Stomach (tissue), 9 donors: Measurements from ENCODE around the gene MYO5A. TPM values are rescaled to one million over a fixed set of nuclear protein-coding genes. Genes with fewer than 3 reads are reported as not detected.

ENCODE experiments used
- DNase-seq, 2 donors: peaks; one replicate each; pipeline versions ENCODE4 v3.0.0 to v3.0.0-alpha.2; 2013 to 2019
- H3K27ac ChIP-seq, 5 donors: fragments of 200-600 bp in 4 of 5; sonication (generic) in 4 of 5; one replicate each; pipeline ENCODE4 v1.5.1; 2013 to 2019; ENCODE audit warnings: mild to moderate bottlenecking in 1 of 5, moderate library complexity in 1 of 5
- H3K27me3 ChIP-seq, 3 donors: fragments of 200-600 bp; sonication (generic); one replicate each; pipeline ENCODE4 v1.5.1; 2017 to 2019; ENCODE audit warnings: mixed run types in 1 of 3
- H3K36me3 ChIP-seq, 4 donors: fragments of 200-600 bp; sonication (generic); 1 replicate in 3 of 4; 2 replicates in 1 of 4; pipeline ENCODE4 v1.5.1; 2016 to 2019
- H3K4me1 ChIP-seq, 4 donors: fragments of 200-600 bp; sonication (generic); one replicate each; pipeline ENCODE4 v1.5.1; 2016 to 2019
- H3K4me3 ChIP-seq, 4 donors: fragments of 200-600 bp; sonication (generic) in 3 of 4; one replicate each; pipeline ENCODE4 v1.5.1; 2016 to 2019; ENCODE audit warnings: mild to moderate bottlenecking in 1 of 4
- H3K9me3 ChIP-seq, 4 donors: fragments of 200-600 bp; sonication (generic); one replicate each; pipeline ENCODE4 v1.5.1; 2016 to 2019
- EP300 ChIP-seq: sonication (generic); formaldehyde crosslinking; IDR thresholded peaks from one replicate; pipeline ENCODE4 v1.6.1; 2017; ENCODE audit warnings: antibody characterized with exemption
- POLR2A ChIP-seq, 4 donors: fragments of 450-650 bp; IDR thresholded peaks; one replicate each; pipeline ENCODE4 v1.6.1; 2016; ENCODE audit warnings: antibody characterized with exemption in 4 of 4, control low read depth in 2 of 4, mild to moderate bottlenecking in 1 of 4, moderate library complexity in 1 of 4
- POLR2AphosphoS5 ChIP-seq, 3 donors: sonication (generic); formaldehyde crosslinking; IDR thresholded peaks; one replicate each; pipeline ENCODE4 v1.6.1; 2016; ENCODE audit warnings: antibody characterized with exemption in 3 of 3
- WGBS, 5 donors: extraction: QIAGEN DNeasy Blood & Tissue Kit in 3 of 5; methylation state at CpG; one replicate each; pipeline versions ENCODE4 v1.1.5 to v1.1.7; 2013 to 2018; 5-methylcytosine and 5-hydroxymethylcytosine counted together
- intact Hi-C: fragments of 100-400 bp; cut with DNase I; formaldehyde crosslinking; loops from one replicate; pipeline ENCODE4 v1.15.1; 2023; ENCODE audit warnings: low total_unique reads
- polyA plus RNA-seq, 3 donors: library from polyadenylated mRNA; stranded (reverse); fragments of 200-250 nt; gene quantifications; one replicate each; pipeline ENCODE4 v1.2.3, GENCODE V29; 2013
- total RNA-seq, 5 donors: library from RNA; depleted of rRNA; stranded (reverse); fragments of >200 nt; gene quantifications; one replicate each; pipeline versions ENCODE4 v1.1.0 to v1.2.3, GENCODE V29; 2014 to 2016
- TF ChIP-seq, protein P1 (sequence below), 7 experiments: fragments of 450-650 bp in 4 of 7; fragments of 200-600 bp in 3 of 7; sonication (generic) in 3 of 7; IDR thresholded peaks; one replicate each; pipeline ENCODE4 v1.5.1; 2016 to 2019; ENCODE audit warnings: antibody characterized with exemption in 7 of 7, control low read depth in 2 of 7, mild to moderate bottlenecking in 1 of 7
- donor health status: healthy with polysubstance abuse.
- donor health status: Bipolar disorder and iron deficiency.
- donor health status: healthy.

Gene MYO5A
- total and polyA plus RNA-seq, 8 donors: 1.2 to 26.2 (median 12.0) TPM

DNA sequence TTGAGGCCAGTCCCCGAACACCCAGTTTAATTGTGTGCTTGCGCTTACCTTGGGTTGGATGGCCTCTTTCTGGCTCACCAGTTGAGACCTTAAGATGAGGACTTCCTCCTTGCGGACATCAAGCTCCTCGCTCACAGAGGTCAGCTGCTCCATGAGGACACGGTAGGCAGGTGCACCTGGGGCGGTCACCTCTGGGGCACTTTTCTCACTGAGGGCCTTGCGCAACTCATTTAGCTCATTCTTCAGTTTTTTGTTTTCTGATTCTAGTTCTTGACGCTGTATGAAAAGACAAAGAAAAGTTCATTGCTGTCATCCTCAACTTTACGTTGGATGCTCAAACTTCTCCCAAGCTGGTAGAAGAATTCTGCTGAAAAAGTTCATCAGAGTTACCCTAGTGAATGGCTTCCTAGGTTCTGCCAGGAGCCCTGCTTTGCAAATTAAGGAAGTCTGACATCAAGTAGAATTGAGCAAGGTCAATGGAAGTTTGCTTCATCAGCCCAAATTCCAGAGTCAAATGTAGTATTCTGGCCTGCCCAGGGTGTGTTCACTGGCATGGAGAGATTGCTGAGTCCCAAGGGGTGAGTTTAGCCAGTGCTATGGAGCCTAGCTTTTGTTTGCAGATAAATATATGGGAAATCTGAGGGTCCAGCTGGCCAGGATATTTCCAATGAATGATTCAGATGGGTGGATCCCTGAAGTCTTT, 177.3 kb downstream of the MYO5A start:
- no peaks in the 10 kb centered on the region for H3K9me3 ChIP-seq
- H3K4me1 ChIP-seq: no peaks in the 10 kb centered on the region
- H3K4me3 ChIP-seq: no peak overlapping the region
- no peak for DNase-seq
- H3K27me3 ChIP-seq: no peaks in the 10 kb centered on the region
- H3K36me3 ChIP-seq: peaks cover 6 to 63% (median 55%) of the 10 kb centered on the region in 4 donors
- no peak overlapping the region for H3K27ac ChIP-seq
- WGBS, 5 donors: 92 to 97% (median 97%) methylated on average over 9 of the region's 9 CpGs
- intact Hi-C loops: no loop called here
- TF ChIP-seq, protein P1, sequence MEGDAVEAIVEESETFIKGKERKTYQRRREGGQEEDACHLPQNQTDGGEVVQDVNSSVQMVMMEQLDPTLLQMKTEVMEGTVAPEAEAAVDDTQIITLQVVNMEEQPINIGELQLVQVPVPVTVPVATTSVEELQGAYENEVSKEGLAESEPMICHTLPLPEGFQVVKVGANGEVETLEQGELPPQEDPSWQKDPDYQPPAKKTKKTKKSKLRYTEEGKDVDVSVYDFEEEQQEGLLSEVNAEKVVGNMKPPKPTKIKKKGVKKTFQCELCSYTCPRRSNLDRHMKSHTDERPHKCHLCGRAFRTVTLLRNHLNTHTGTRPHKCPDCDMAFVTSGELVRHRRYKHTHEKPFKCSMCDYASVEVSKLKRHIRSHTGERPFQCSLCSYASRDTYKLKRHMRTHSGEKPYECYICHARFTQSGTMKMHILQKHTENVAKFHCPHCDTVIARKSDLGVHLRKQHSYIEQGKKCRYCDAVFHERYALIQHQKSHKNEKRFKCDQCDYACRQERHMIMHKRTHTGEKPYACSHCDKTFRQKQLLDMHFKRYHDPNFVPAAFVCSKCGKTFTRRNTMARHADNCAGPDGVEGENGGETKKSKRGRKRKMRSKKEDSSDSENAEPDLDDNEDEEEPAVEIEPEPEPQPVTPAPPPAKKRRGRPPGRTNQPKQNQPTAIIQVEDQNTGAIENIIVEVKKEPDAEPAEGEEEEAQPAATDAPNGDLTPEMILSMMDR (IDR thresholded peaks at IDR 0.05): no peak
- no peak for TF ChIP-seq EP300
- TF ChIP-seq POLR2AphosphoS5 (IDR thresholded peaks at IDR 0.05): no peak
- no peak for TF ChIP-seq POLR2A (IDR thresholded peaks at IDR 0.05)

DNA sequence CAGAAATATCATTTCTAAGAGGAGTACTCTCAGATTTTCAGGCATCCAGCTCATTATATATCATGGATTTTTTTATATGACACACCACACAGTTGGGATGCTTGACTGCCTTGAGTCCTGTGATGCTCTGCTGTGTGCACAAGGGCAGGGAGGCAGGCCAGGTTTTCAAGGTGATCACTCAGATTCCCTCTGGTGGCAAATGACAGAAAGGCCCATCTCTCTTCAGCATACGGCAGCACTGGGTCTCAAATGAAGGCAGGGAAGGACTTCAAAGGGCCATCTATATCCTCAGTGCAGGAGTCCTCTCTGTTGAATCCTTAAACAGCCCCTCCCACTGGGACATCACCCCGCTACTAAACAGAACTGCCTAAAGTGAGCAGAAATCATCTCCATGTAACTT, 178.3 kb downstream of the MYO5A start:
- Histone ChIP-seq H3K4me1 (no peaks in the 10 kb centered on the region), H3K36me3 (peaks cover 6 to 70% (median 63%) of the 10 kb centered on the region in 4 donors), H3K27ac (no peak overlapping the region), H3K27me3 (no peaks in the 10 kb centered on the region), H3K4me3 (no peak overlapping the region), H3K9me3 (no peaks in the 10 kb centered on the region)
- 88 to 98% (median 95%) methylated on average over 2 of the region's 2 CpGs for WGBS, 5 donors
- intact Hi-C loops: no loop called here
- TF ChIP-seq, protein P1 (IDR thresholded peaks at IDR 0.05): no peak
- TF ChIP-seq POLR2AphosphoS5 (IDR thresholded peaks at IDR 0.05) (no peak), EP300 (no peak), POLR2A (IDR thresholded peaks at IDR 0.05) (no peak)
- DNase-seq: no peak

DNA sequence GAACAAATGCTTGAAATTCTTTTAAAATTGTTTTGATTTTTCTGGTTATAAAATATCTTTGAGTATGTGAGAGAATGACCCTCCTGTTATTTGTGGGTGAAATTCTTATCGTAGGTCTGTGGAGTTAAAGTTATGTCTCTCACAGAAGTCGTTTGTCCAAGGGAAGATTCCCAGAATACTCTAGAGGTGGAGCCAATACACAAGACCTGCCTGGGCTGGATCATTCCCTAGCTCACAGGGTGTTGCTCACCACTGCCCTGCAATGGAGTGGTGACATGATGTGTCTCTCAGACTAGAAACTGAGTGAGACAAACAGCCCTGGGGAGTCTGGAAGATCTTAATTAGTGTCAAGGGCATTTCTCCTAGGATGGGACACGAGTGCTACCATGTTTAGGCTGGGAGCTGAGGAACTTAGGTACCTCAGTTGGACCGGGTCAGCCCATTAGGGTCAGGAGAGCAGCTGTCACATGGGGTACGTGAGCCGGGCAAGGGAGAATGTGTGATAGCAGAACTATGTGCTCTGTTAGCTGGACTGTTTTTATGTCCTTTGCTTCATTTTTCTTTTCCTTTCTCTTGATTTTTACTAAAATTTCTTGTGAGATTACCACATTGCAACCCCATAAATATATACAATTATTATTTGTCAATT, 179.5 kb downstream of the MYO5A start:
- TF ChIP-seq EP300 (no peak), POLR2AphosphoS5 (IDR thresholded peaks at IDR 0.05) (no peak), POLR2A (IDR thresholded peaks at IDR 0.05) (no peak)
- TF ChIP-seq, protein P1 (IDR thresholded peaks at IDR 0.05): no peak
- H3K4me1 ChIP-seq: no peaks in the 10 kb centered on the region
- WGBS, 5 donors: 86 to 91% (median 88%) methylated on average over 6 of the region's 6 CpGs
- H3K4me3 ChIP-seq: no peak overlapping the region
- H3K27ac ChIP-seq: no peak overlapping the region
- peaks cover 6 to 79% (median 72%) of the 10 kb centered on the region in 4 donors for H3K36me3 ChIP-seq
- no peaks in the 10 kb centered on the region for H3K9me3 ChIP-seq
- no peaks in the 10 kb centered on the region for H3K27me3 ChIP-seq
- DNase-seq: no peak
- intact Hi-C loops: no loop called here

DNA sequence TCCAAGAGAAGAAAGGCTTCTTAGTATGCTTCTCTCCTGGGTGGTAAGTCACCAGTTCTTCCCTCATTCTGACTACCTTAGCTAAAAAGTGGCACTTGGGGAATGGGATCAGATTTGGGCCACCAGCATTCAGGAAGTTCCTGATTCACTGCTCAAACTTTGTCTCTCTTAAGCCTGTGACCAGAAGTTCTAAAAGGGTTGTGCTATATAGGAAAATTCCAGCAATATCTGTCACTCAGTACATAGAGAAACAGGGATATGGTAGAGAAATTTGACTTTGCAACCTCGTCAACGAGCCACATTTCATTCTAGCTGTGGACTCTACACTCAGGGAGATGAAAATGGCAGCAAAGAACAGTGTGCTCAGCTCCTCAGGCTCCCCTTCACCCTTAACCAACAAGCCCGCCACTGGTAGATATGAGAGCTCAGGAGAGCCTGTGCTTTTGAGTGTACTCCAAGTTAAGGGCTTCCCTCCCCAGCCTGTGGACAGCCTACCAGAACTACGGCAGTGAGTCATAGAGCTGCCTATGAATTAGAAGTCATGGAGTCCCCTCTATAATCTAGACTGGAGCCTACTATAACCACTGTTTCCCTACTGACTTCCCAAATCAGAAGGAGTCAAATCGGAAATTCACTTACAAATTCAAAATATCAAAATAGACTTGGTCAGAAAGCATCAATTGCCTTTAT, 180.5 kb downstream of the MYO5A start:
- Histone ChIP-seq H3K9me3 (no peaks in the 10 kb centered on the region), H3K36me3 (peaks cover 6 to 72% (median 64%) of the 10 kb centered on the region in 4 donors), H3K27ac (no peak overlapping the region), H3K4me3 (no peak overlapping the region), H3K27me3 (no peaks in the 10 kb centered on the region), H3K4me1 (no peaks in the 10 kb centered on the region)
- peak in 1 of 2 donors; percentile 38 for DNase-seq
- TF ChIP-seq EP300 (no peak), POLR2A (IDR thresholded peaks at IDR 0.05) (no peak), POLR2AphosphoS5 (IDR thresholded peaks at IDR 0.05) (no peak)
- TF ChIP-seq, protein P1 (IDR thresholded peaks at IDR 0.05): no peak
- 51 to 92% (median 72%) methylated on average over 5 of the region's 5 CpGs for WGBS, 5 donors
- intact Hi-C loops: no loop called here
